Islet precursor cell (in vitro differentiated cells): Measurements from ENCODE around the gene MRPL2.
"Not testable (repeated sequence)": the region's sequence is repeated elsewhere in the genome, so short reads cannot be mapped to it uniquely, and the experiment has no call there.

Experiments
- DNase-seq: peaks from one replicate; pipeline ENCODE4 v3.0.0-alpha.2; 2018

Gene MRPL2

DNA sequence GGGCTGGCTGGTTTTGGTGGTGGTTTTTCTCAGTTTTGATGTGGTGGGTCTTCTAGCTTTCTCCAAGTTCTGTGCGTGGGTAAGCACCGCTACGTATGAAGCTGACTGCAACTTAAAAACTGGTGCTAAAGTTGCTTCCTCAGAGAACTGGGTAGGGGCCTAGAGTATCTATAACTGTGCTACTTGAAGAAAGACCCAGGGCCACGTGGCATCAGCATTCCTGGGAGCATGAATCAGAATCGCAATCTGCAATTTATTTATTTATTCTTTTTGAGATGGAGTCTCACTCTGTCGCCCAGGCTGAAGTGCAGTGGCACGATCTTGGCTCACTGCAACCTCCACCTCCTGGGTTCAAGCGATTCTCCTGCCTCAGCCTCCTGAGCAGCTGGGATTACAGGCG, 22.7 kb upstream of the MRPL2 start:
- DNase-seq, result not testable (repeated sequence)

- no peak for DNase-seq
Measured at GRCh38 chr6:43081043-43081442, 21.8 kb upstream of the MRPL2 start.

- DNase-seq, result no peak
Measured at GRCh38 chr6:43078691-43079090, 19.5 kb upstream of the MRPL2 start.

GRCh38 chr6:43077981-43078511, 18.8 kb upstream of the MRPL2 start:
- DNase-seq, result peak; percentile 65

DNA sequence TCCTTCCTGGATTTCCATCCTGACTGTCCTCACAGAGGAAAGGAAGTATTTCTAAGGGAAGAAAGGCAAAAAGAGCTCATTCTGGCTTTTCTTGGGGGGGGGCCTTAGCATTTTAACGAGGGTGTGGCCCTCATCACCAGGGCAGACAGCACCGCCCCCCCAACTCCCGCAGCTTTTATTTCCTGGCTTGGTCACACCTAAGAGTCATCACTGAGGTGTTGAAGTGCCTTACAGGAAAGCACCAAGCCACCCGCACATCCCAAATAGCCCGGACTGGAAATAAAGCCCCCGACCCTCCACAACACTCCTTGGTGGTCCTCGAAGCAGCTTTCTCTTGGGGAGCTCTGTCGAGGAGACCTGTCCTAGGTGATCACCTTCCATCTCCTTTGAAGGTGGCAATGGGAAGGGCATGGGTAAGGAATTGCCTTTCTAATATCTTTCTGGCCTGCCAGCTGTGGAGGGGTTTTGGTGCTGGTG, 18.1 kb upstream of the MRPL2 start:
- no peak for DNase-seq

- peak; percentile 82 for DNase-seq
Measured at GRCh38 chr6:43076464-43077332, 17.5 kb upstream of the MRPL2 start.

DNA sequence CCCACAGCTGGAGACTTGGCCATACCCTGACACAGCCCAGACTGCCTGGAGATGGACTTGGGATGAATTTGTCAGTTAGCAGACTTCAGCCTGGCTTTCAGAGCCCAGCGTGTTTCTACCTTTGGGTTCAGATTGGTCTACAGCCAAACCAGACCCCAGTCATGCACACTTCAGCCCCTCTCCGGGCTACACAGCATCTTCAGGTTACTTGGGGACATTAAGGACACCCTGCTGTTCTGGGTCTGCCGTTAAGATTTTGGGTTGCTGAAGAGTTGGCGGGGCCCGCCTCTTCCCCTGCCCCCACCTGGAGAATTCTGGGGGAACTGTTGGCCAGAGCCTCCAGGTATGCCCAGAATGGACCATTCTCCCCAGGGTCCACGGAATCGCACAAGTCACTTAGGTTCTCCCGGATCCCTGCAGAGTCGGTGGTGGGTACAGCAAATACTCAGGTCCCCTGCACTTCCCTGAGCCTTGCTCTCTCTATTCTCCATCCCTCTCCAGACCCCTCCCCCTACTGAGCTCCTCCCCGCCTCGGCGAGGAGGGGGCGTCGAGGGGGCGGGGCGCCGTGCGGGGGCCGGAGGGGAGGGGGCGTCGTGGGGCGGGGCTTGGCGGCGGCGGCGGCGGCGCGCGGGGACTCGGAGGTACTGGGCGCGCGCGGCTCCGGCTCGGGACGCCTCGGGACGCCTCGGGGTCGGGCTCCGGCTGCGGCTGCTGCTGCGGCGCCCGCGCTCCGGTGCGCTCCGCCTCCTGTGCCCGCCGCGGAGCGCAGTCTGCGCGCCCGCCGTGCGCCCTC, 16.6 kb upstream of the MRPL2 start, which contains the start of gene PTK7:
Gene PTK7, plus strand, starts transcription at position 645 of the 794 bp plus-strand sequence. CDS start 175 bp downstream, outside the sequence.
- peak; percentile 94 for DNase-seq

- DNase-seq, result no peak
Measured at GRCh38 chr6:43074847-43075669, 15.8 kb upstream of the MRPL2 start.

GRCh38 chr6:43070028-43070632, 10.9 kb upstream of the MRPL2 start:
- peak; percentile 68 for DNase-seq

GRCh38 chr6:43062818-43063217, 3.6 kb upstream of the MRPL2 start:
- no peak for DNase-seq

- no peak for DNase-seq
Measured at GRCh38 chr6:43061861-43062260, 2.6 kb upstream of the MRPL2 start.

DNA sequence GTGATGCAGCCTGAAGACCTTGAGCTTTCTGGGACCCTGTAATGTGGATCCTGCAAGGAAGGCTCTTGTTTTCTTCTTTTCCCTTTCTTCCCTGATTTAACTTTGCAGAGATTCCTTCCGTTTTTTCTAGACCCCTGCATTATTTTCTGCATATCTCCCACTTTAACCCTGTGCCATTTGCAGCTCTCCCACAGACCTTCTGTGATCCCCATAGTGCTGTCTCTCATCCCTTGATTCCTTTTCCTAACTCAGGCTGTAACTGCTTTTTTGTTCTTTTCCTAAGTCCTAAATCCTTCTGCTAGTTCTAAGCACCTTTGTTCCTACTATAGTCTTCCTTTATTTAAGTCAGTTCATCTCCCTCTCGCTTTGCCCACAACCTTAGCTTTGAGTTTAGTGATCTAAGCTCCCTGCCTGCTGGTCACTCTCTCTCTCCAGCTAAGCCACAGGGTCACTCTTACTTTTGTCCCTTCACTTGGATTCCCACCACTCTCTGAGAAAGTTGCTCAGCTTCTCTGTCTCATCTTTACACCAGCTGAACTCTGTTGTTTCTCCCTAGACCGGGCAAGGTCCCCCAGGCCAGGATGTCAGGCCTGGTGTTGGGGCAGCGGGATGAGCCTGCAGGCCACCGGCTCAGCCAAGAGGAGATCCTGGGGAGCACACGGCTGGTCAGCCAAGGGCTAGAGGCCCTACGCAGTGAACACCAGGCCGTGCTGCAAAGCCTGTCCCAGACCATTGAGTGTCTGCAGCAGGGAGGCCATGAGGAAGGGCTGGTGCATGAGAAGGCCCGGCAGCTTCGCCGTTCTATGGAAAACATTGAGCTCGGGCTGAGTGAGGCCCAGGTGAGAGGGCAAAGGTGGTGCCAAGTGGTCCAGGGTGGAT, 1.8 kb upstream of the MRPL2 start:
- DNase-seq, result no peak

DNA sequence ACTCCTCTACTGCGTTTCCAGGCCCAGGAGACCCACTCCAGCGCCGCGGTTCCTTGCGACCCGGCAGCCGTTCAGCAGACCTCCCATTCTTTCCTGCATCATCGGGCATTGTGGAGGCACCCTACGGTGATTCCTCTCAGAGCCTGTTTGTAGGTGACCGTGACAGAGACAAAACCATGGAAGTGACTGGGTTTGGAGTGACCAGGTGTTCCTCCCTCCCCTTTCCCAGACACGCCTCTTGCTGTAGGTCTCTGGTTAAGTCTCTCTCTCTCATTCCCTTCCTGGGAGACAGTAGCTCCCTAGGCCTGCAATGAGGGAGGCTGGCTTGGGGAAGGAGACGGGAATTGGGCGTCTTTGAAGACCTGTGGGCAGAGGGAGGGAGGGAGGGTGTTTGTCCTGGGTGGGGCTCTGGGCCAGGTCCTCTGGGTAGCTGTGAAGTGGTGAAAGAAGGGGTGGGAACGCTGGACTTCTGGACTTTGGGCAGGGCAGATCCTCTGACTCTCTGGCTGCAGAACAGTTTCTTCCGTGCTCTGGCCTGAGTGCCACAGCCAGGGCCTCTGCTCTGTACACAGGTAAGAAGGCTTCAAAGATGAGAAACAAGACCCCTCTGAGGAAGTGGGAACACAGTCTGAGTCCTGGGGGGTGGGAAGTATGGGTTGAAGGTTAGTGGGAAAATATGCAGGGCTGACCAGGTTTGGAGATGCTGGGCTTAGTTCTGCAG, 960 bp upstream of the MRPL2 start:
- no peak for DNase-seq

DNA sequence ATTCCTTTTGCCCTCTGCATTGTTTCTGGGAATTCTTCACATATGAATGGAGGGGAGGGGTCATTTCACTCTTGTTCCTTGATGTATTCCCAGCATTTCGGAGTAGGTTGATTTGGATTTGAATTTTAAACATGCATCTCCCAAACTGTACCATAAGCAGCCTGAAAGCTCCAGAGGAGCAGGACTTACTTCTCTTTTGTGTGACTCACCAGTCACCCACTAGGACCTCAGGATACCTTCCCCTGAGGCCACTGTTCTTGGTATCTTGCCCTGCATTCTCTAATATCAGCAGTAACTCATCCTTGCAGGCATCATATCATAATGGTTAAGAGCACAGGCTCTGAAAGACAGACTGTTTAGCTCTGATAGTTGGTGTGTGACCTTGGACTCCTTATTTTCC, 703 bp downstream of the MRPL2 start:
- no peak for DNase-seq

DNA sequence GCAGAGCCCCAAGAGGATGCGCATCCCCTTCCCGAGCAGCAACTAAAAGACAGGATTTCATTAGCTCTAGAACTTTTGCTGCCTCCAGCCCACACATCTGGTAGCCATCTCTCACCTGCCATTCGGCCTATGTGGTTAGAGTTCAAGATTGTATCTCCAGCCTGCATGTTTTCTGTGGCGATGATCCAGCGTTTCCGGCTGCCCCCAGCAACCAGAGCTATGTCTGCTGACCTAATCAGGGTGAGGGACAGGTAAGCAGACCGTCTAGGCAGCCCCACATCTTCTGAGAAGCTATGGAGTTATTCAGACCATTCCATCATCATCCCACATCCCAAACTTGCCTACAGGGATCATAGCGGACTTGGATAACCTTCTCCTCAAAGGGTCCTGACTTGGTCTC, 3.3 kb downstream of the MRPL2 start:
- DNase-seq, result peak; percentile 77

DNA sequence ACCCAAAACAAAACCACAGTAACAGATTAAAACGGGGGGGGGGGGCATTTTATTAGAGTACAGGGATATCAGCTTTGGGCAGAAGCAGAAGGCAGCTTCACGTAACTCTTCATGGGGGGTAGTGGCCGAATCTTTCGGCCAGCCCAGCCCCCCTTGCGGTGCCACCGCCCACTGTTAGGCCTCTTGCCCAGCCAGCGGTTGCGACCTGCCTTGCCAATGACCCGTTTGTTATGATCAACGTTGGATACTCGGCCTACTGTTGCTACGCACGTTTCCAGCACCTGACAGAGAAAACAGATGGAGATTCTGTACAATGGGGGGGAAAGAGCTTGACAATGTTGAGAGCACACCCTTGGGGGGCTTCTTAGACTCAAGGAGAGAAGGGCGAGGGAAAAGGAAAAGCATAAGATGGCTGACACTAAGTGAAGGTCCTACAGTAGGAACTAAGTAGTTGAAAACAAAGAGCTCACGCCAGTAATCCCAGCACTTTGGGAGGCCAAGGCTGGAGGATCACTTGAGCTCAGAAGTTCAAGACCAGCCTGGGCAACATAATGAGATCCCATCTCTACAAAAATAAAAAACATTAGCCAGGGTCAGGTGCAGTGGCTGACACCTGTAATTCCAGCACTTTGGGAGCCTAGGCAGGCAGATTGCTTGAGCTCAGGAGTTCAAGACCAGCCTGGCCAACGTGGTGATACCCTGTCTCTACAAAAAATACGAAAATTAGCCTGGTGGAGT, 4.9 kb downstream of the MRPL2 start:
- no peak for DNase-seq

DNA sequence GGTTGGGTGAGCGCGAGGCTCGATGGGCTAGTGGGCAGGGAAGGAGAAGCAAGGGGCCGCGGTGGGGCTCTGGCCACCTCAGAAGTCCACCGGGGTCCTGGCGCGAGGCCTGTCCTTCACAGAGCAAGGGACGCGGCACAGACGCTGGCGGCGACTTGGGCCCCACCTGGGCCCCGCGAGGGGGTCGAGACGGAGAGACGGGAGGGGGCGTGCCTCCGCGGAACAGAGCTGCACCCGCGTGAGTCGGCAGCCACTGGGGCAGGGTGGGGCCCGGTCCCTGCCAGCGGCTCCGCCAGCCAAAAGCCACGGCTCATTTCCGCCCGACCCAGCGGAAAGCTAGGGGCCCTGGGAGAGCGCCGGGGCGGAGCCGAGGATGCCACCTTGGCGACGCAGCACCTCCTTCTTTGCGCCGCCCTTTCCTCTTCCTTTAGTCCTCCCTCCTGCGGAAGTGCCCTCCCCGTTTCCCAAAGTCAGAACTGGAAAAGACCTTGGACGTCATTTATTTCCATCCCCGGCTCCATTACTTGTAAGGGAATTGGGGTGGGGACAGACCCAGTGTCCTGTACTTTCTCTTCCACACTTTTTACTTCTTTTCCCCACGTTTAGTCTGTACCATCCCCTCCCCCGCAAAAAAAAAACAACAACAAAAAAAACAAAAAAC, 5.6 kb downstream of the MRPL2 start, which contains the start of gene CUL7:
Gene CUL7, minus strand, starts transcription at position 307 of the 661 bp plus-strand sequence. CDS start 1,063 bp downstream, outside the sequence.
- DNase-seq, result peak; percentile 96

GRCh38 chr6:43052842-43053544, 6.2 kb downstream of the MRPL2 start:
- DNase-seq, result peak; percentile 69
